HepG2 (cell line): ENCODE measurements around the gene PHRF1. TPM values are rescaled to one million over a fixed set of nuclear protein-coding genes. Genes with fewer than 3 reads are reported as not detected.

Source experiments
- CCDC6 ChIP-seq: sonication (generic); formaldehyde crosslinking; IDR thresholded peaks from 2 replicates; pipeline ENCODE4 v1.8.1; 2022; ENCODE audit warnings: mild to moderate bottlenecking, missing genetic modification reagents, moderate library complexity
- ELF1 ChIP-seq: sonication (generic); formaldehyde crosslinking; IDR thresholded peaks from 2 replicates; pipeline ENCODE4 v1.4.0; 2020; ENCODE audit warnings: missing genetic modification reagents
- JUN ChIP-seq: sonication (generic); formaldehyde crosslinking; IDR thresholded peaks from 2 replicates; pipeline ENCODE4 v1.4.0; 2020; ENCODE audit warnings: mild to moderate bottlenecking, missing genetic modification reagents
- KAT8 ChIP-seq: IDR thresholded peaks from 2 replicates; pipeline ENCODE4 v1.6.1; 2016; ENCODE audit warnings: missing genetic modification reagents, missing compliant biosample characterization
- RAD51 ChIP-seq: fragments of 450-650 bp; IDR thresholded peaks from 2 replicates; pipeline ENCODE4 v1.6.1; 2016; ENCODE audit warnings: borderline replicate concordance
- SMARCC2 ChIP-seq: fragments of 450-650 bp; IDR thresholded peaks from 2 replicates; pipeline ENCODE4 v1.6.1; 2017; ENCODE audit warnings: antibody characterized with exemption, mild to moderate bottlenecking
- SSRP1 ChIP-seq: IDR thresholded peaks from 2 replicates; pipeline ENCODE4 v1.6.1; 2016; ENCODE audit warnings: control low read depth
- TBP ChIP-seq: sonication (generic); formaldehyde crosslinking; IDR thresholded peaks from 2 replicates; pipeline ENCODE4 v1.5.0; 2020; ENCODE audit warnings: missing genetic modification reagents
- ZBTB1 ChIP-seq: sonication (generic); formaldehyde crosslinking; IDR thresholded peaks from 2 replicates; pipeline ENCODE4 v1.4.0; 2020; ENCODE audit warnings: missing genetic modification reagents, borderline replicate concordance
- ZBTB7B ChIP-seq: sonication (generic); formaldehyde crosslinking; IDR thresholded peaks from 2 replicates; pipeline ENCODE4 v1.4.0; 2020; ENCODE audit warnings: missing genetic modification reagents
- ZFP1 ChIP-seq: IDR thresholded peaks from 2 replicates; pipeline ENCODE4 v1.6.1; 2016
- ZFY ChIP-seq: sonication (generic); formaldehyde crosslinking; IDR thresholded peaks from 2 replicates; pipeline ENCODE4 v1.4.0; 2020; ENCODE audit warnings: missing genetic modification reagents
- ZNF30 ChIP-seq: sonication (generic); formaldehyde crosslinking; IDR thresholded peaks from 2 replicates; pipeline ENCODE4 v1.5.0; 2020; ENCODE audit warnings: mild to moderate bottlenecking, missing genetic modification reagents
- ZNF501 ChIP-seq: sonication (generic); formaldehyde crosslinking; IDR thresholded peaks from 2 replicates; pipeline ENCODE4 v1.5.1; 2020; ENCODE audit warnings: mild to moderate bottlenecking, moderate library complexity, missing genetic modification reagents
- ZNF614 ChIP-seq: IDR thresholded peaks from 2 replicates; pipeline ENCODE4 v1.6.1; 2018; ENCODE audit warnings: missing biosample characterization, missing genetic modification reagents, inconsistent platforms, borderline replicate concordance
- ZNF674 ChIP-seq: sonication (generic); formaldehyde crosslinking; IDR thresholded peaks from 2 replicates; pipeline ENCODE4 v1.5.0; 2020; ENCODE audit warnings: low read depth, mild to moderate bottlenecking, missing genetic modification reagents
- ZNF768 ChIP-seq: sonication (generic); formaldehyde crosslinking; IDR thresholded peaks from 2 replicates; pipeline ENCODE4 v1.4.0; 2020; ENCODE audit warnings: missing genetic modification reagents
- polyA plus RNA-seq, 8 experiments: library from polyadenylated mRNA; depleted of rRNA in 3 of 8; stranded (reverse) in 7 of 8; unstranded in 1 of 8; fragments of >200 nt; fragmentation: Illumina TruSeq in 4 of 8; extraction: Trizol in 4 of 8; gene quantifications; 2 replicates each; pipeline versions ENCODE4 v1.2.1 to v1.2.3, GENCODE V29; 2011 to 2016; ENCODE audit warnings: low read depth in 4 of 8, missing spikeins in 1 of 8, mixed read lengths in 1 of 8; ENCODE audit not compliant: insufficient read depth in 1 of 8
- total RNA-seq, 5 experiments: library from RNA; depleted of rRNA; stranded (reverse); fragments of >200 nt; fragmentation: Illumina TruSeq; extraction: Trizol; gene quantifications; 2 replicates each; pipeline ENCODE4 v1.2.3, GENCODE V29; 2016; ENCODE audit warnings: low read depth in 1 of 5
- TF ChIP-seq, protein P1 (sequence below): sonication (generic); formaldehyde crosslinking; IDR thresholded peaks from 2 replicates; pipeline ENCODE4 v1.4.0; 2020; ENCODE audit warnings: mild to moderate bottlenecking, missing genetic modification reagents
- TF ChIP-seq, protein P2 (sequence below): sonication (generic); formaldehyde crosslinking; IDR thresholded peaks from 2 replicates; pipeline ENCODE4 v1.9.0; 2021; ENCODE audit warnings: missing genetic modification reagents, borderline replicate concordance
- TF ChIP-seq, protein P3 (sequence below): IDR thresholded peaks from 2 replicates; pipeline ENCODE4 v1.6.1; 2012; ENCODE audit warnings: low read length, improper control_type of control experiment

PHRF1 gene
- total and polyA plus RNA-seq, 2 of the 13 experiments (the other 11 are each of a cell fraction or from before 2014, with no cell fraction given) = 8.2 to 16.7 TPM

DNA sequence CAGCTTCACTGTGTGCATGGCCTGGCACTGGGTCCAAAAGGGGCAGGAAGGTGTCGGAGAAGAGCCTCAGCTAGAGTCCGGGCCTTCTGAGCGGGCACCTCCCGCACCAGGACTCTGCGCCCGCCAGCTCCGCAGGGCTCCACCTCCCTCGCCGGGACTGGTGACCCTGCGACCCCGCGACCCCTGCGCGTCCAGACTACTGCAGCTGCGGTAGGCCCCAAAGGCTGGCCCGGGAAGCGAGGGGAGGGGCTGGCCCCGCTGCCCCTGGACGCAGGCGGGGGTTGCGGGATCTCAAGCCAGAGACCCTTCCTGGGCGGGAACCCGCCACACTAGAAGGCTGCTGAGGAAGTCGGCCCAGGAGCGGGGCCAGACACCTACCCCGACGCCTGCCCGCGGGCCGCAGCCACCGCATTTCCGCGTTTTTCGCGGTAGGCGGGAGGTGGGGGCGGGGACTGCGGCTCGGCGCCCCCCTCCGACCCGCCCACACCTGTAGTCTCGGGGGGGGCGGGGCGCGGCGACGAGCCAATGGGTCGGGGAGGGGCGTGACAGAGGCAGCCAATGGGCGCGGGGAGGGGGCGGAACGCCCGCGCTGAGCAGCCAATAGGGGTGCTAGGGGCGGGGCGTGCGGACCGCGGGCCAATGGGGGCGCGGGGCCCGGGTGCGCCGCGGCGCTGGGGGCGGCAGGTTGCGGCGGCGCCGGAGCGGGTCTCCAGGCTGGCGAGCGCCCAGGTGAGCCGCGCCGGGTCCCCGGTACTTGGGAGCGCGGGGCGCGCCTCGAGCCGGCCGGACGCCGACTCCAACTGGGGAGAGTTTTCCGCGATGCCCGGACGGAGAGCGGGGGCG is 15.7 kb upstream of the PHRF1 start, which contains the start of the genes LMNTD2 and RASSF7 (continued):
- TF ChIP-seq ZNF768 = no peak
- TF ChIP-seq ZNF501 = peak; percentile 86; the same call in 1 of the 2 replicates
- no peak for TF ChIP-seq TBP (CRISPR knock-in tag)
- peak; percentile 91 for TF ChIP-seq ELF1 (CRISPR knock-in tag)
- TF ChIP-seq ZBTB7B (CRISPR knock-in tag) = peak; percentile 91
- TF ChIP-seq ZFP1 (CRISPR knock-in tag) = no peak
- TF ChIP-seq ZFY (CRISPR knock-in tag) = peak; percentile 94
- TF ChIP-seq, protein P1, sequence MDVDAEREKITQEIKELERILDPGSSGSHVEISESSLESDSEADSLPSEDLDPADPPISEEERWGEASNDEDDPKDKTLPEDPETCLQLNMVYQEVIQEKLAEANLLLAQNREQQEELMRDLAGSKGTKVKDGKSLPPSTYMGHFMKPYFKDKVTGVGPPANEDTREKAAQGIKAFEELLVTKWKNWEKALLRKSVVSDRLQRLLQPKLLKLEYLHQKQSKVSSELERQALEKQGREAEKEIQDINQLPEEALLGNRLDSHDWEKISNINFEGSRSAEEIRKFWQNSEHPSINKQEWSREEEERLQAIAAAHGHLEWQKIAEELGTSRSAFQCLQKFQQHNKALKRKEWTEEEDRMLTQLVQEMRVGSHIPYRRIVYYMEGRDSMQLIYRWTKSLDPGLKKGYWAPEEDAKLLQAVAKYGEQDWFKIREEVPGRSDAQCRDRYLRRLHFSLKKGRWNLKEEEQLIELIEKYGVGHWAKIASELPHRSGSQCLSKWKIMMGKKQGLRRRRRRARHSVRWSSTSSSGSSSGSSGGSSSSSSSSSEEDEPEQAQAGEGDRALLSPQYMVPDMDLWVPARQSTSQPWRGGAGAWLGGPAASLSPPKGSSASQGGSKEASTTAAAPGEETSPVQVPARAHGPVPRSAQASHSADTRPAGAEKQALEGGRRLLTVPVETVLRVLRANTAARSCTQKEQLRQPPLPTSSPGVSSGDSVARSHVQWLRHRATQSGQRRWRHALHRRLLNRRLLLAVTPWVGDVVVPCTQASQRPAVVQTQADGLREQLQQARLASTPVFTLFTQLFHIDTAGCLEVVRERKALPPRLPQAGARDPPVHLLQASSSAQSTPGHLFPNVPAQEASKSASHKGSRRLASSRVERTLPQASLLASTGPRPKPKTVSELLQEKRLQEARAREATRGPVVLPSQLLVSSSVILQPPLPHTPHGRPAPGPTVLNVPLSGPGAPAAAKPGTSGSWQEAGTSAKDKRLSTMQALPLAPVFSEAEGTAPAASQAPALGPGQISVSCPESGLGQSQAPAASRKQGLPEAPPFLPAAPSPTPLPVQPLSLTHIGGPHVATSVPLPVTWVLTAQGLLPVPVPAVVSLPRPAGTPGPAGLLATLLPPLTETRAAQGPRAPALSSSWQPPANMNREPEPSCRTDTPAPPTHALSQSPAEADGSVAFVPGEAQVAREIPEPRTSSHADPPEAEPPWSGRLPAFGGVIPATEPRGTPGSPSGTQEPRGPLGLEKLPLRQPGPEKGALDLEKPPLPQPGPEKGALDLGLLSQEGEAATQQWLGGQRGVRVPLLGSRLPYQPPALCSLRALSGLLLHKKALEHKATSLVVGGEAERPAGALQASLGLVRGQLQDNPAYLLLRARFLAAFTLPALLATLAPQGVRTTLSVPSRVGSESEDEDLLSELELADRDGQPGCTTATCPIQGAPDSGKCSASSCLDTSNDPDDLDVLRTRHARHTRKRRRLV (CRISPR knock-in tag) = no peak
- 0 out of 2 replicates have a peak, but pooled peaks have one; percentile 19 for TF ChIP-seq ZNF614
- TF ChIP-seq ZBTB1 (CRISPR knock-in tag) = 0 out of 2 replicates have a peak, but pooled peaks have one; percentile 54
- no peak for TF ChIP-seq JUN
- 0 out of 2 replicates have a peak, but pooled peaks have one; percentile 69 for TF ChIP-seq ZNF674 (CRISPR knock-in tag)
- TF ChIP-seq, protein P2, sequence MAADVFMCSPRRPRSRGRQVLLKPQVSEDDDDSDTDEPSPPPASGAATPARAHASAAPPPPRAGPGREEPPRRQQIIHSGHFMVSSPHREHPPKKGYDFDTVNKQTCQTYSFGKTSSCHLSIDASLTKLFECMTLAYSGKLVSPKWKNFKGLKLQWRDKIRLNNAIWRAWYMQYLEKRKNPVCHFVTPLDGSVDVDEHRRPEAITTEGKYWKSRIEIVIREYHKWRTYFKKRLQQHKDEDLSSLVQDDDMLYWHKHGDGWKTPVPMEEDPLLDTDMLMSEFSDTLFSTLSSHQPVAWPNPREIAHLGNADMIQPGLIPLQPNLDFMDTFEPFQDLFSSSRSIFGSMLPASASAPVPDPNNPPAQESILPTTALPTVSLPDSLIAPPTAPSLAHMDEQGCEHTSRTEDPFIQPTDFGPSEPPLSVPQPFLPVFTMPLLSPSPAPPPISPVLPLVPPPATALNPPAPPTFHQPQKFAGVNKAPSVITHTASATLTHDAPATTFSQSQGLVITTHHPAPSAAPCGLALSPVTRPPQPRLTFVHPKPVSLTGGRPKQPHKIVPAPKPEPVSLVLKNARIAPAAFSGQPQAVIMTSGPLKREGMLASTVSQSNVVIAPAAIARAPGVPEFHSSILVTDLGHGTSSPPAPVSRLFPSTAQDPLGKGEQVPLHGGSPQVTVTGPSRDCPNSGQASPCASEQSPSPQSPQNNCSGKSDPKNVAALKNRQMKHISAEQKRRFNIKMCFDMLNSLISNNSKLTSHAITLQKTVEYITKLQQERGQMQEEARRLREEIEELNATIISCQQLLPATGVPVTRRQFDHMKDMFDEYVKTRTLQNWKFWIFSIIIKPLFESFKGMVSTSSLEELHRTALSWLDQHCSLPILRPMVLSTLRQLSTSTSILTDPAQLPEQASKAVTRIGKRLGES (CRISPR knock-in tag) = no peak
- no peak for TF ChIP-seq SMARCC2
- TF ChIP-seq CCDC6 (CRISPR knock-in tag) = no peak
- no peak for TF ChIP-seq RAD51
- no peak for TF ChIP-seq ZNF30 (CRISPR knock-in tag)
- peak; percentile 77 for TF ChIP-seq KAT8 (CRISPR knock-in tag)
- TF ChIP-seq, protein P3, sequence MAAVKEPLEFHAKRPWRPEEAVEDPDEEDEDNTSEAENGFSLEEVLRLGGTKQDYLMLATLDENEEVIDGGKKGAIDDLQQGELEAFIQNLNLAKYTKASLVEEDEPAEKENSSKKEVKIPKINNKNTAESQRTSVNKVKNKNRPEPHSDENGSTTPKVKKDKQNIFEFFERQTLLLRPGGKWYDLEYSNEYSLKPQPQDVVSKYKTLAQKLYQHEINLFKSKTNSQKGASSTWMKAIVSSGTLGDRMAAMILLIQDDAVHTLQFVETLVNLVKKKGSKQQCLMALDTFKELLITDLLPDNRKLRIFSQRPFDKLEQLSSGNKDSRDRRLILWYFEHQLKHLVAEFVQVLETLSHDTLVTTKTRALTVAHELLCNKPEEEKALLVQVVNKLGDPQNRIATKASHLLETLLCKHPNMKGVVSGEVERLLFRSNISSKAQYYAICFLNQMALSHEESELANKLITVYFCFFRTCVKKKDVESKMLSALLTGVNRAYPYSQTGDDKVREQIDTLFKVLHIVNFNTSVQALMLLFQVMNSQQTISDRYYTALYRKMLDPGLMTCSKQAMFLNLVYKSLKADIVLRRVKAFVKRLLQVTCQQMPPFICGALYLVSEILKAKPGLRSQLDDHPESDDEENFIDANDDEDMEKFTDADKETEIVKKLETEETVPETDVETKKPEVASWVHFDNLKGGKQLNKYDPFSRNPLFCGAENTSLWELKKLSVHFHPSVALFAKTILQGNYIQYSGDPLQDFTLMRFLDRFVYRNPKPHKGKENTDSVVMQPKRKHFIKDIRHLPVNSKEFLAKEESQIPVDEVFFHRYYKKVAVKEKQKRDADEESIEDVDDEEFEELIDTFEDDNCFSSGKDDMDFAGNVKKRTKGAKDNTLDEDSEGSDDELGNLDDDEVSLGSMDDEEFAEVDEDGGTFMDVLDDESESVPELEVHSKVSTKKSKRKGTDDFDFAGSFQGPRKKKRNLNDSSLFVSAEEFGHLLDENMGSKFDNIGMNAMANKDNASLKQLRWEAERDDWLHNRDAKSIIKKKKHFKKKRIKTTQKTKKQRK = no peak
- no peak for TF ChIP-seq SSRP1
